NCI-H2029 (cell line): ENCODE data around the gene ZBTB44.
"Not testable (repeated sequence)": the region's sequence is repeated elsewhere in the genome, so short reads cannot be mapped to it uniquely, and the experiment has no call there.

Experiments used
- DNase-seq: peaks from one replicate; lab custom pipeline; 2025; lab: John Stamatoyannopoulos, UW

ZBTB44 gene

GRCh38 chr11:130198292-130198691 is 116.4 kb downstream of the ZBTB44 start:
- DNase-seq, result no peak

- no peak for DNase-seq
Observed at GRCh38 chr11:130197386-130198035, 117.2 kb downstream of the ZBTB44 start.

- DNase-seq, result no peak
Observed at GRCh38 chr11:130194241-130195023, 120.3 kb downstream of the ZBTB44 start.

GRCh38 chr11:130193551-130193950 is 121.2 kb downstream of the ZBTB44 start:
- DNase-seq, result not testable (repeated sequence)

- no peak for DNase-seq
Observed at GRCh38 chr11:130192845-130193267, 121.9 kb downstream of the ZBTB44 start.

GRCh38 chr11:130191896-130192295 is 122.8 kb downstream of the ZBTB44 start:
- no peak for DNase-seq

GRCh38 chr11:130190371-130190881 is 124.3 kb downstream of the ZBTB44 start:
- DNase-seq, result no peak

GRCh38 chr11:130189492-130190210 is 125.1 kb downstream of the ZBTB44 start:
- DNase-seq, result no peak

GRCh38 chr11:130188585-130189347 is 126.0 kb downstream of the ZBTB44 start:
- no peak for DNase-seq

- no peak for DNase-seq
Observed at GRCh38 chr11:130188047-130188446, 126.7 kb downstream of the ZBTB44 start.

- no peak for DNase-seq
Observed at GRCh38 chr11:130187096-130187495, 127.6 kb downstream of the ZBTB44 start.

- no peak for DNase-seq
Observed at GRCh38 chr11:130183878-130184610, 130.7 kb downstream of the ZBTB44 start.

- DNase-seq, result peak; percentile 99
Observed at GRCh38 chr11:130181295-130182272, 133.1 kb downstream of the ZBTB44 start.

GRCh38 chr11:130180896-130181294 is 133.8 kb downstream of the ZBTB44 start:
- DNase-seq, result no peak

GRCh38 chr11:130180491-130180890 is 134.2 kb downstream of the ZBTB44 start:
- peak; percentile 21 for DNase-seq

- peak; percentile 80 for DNase-seq
Observed at GRCh38 chr11:130179396-130180306, 135.1 kb downstream of the ZBTB44 start.

GRCh38 chr11:130178441-130179339 is 136.0 kb downstream of the ZBTB44 start:
- peak; percentile 30 for DNase-seq

GRCh38 chr11:130177782-130178181 is 136.9 kb downstream of the ZBTB44 start:
- DNase-seq, result peak; percentile 43
